Inferior parietal cortex (tissue), 1 donor: Measurements from ENCODE around the gene SREK1.

Experiments used
- DNase-seq: peaks from one replicate; pipeline ENCODE4 v3.0.0-alpha.2; 2016; ENCODE audit errors: extremely low spot score

SREK1 gene

DNA sequence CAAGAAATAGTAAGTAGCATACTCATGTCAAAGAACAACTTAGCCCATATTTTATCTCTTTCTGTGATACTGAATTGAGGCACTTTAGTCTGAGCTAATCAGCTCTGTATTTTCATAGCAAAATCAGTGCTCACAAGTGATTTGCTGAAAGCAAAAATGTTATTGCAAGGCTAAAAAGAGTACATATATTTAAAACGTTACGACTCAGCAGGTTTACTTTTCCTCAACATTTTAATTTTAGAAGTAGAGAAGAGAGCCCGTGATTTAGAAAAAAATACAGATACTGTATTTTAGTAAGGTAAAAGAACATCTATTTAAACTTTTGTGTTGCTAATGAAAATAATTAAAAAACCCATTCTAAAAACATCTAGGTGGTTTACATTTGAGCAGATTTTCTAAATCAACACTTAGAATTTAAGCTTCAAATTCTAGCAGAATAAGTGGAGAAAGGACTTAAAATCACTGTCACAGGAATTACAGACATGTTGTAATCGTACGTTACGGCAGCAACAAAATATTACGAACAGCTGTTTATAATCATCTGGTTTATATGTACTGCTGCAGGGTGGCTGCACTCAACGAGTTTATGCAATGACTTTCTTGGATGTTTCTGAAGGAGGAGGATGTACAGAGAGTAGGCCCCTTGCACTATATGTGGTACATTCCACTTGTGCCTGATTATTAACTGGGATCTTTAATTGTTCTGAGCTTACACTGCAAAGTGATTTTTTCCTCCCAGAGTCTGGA, 20.1 kb downstream of the SREK1 start:
- DNase-seq, result no peak

DNA sequence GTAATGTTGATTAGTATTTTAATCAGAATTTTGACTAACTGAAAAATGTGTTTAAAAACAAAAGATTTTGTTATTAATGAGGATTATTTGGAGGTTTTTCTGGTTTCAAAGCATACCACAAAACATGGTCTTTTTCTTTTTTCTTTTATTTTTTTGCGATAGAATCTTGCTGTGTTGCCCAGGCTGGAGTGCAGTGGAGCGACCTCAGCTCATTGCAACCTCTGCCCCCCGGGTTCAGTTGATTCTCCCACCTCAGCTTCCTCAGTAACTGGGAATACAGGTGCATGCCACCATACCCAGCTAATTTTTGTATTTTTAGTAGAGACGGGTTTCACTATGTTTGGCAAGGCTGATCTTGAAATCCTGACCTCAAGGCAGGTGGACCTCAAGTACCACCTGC, 24.1 kb downstream of the SREK1 start:
- DNase-seq, result no peak

DNA sequence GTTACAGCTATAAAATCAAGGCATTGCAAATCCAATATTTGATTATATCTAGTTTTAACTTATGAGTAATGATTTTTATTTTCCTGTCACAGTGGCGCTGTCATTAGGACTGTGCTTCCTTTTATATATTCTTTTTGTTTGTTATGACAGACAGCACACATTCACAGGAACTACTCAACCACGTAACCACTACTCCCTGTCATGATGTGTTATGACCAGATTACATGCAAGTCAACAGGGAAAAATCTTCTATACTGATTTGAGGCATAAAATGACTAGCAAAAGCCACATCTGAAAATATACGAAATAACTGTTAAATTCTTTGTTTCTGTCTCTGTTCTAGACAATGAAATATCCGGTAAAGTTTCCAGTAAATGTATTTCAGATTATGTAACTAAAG, 25.4 kb downstream of the SREK1 start:
- DNase-seq, result no peak

GRCh38 chr5:66170195-66170919, 26.3 kb downstream of the SREK1 start:
- DNase-seq, result no peak

DNA sequence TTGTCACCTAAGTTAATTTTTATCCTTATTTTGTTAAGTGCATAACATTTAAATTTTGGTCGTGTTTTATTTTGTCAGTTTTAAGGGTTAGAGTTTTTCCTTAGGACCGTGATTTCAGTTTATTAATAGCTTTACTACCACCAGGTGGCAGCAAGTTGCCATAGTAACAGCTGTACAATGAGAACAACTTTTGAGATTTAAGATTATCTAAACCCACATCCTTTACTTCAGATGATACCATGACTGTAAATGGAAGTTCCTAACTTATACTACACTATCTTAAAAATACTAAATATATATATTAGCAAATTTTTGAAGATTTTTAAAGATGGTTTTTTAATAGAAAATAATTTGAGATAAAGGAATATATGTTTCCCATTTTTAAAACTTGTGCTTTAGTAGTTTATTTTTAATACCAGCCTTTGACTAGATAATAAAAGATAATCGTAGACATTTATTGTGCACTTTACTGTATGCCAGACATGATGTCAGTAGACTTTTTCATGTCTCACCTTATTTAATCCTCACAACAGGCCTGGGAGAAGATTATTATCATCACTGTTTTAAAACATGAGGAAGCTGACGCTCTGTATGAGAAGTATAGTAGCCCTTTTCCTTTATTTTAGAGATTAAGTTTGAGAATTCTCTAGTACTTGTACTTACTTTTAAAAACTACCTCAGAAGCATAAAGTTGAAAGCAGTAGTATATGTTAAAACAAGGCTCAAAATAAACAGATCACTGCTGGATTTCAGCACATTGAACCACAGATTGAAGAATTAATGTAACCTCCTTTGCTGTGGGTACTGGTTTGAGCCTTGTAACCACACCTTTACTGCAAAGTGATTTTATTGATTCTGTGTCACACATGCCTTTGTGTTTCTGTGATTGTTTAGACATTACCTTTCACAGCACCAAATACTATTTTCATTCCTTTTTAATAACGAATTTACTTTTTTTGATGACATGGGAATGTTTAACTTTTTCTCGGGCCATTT, 27.5 kb downstream of the SREK1 start:
- peak; percentile 74 for DNase-seq

DNA sequence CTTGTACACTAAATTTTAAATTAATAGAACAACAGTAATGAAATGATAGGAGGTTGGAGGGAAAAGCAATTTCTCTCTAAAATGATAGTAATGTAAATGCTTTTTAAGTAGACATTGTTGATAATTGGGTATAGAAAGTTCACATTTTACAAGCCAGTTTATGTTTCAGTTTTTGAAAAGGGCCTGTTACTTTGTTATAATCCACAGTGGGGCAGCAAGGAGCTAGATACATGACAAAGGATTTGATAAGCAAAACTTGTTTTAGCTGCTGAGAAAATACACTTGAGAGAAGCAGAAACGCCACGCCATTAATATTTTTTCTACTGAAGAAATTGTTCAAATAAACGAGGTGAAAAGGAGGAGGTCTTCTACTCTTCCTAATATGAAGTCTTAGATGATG, 30.2 kb downstream of the SREK1 start:
- DNase-seq, result peak; percentile 71

GRCh38 chr5:66178799-66179198, 34.7 kb downstream of the SREK1 start:
- DNase-seq, result no peak

- peak; percentile 44 for DNase-seq
These were observed 35.4 kb downstream of the SREK1 start for GRCh38 chr5:66179297-66180051.

GRCh38 chr5:66180282-66181155, 36.4 kb downstream of the SREK1 start:
- DNase-seq, result no peak

DNA sequence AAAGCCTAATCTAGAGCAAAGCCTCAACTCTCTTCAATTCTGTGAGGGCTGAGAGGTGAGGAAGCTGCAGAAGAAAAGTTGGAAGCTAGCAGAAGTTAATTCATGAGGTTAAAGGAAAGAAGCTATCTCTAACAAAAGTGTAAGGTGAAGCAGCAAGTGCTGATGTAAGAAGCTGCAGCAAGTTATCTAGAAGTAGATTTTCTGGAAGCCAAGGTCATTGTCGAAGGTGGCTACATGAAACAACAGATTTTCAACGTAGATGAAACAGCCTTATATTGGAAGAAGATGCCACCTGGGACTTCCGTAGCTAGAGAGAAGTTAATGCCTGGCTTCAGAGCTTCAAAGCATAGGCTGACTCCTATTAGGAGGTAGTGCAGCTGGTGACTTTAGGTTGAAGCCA, 42.0 kb downstream of the SREK1 start:
- DNase-seq, result no peak

DNA sequence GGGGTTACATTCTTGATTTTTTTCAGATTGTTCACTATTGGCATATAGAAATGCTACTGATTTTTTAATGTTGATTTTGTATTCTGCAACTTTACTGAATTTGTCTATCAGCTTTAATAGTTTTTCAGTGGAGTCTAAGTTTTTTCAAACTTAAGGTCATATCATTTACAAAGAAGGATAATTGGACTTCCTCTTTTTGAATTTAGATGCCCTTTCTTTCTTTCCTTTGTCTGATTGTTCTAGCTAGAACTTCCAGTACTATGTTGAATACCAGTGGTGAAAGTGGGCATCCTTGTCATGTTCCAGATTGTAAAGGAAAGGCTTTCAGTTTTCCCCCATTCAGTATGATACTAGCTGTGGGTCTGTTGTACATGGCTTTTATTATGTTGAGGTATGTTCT, 49.3 kb downstream of the SREK1 start:
- no peak for DNase-seq

DNA sequence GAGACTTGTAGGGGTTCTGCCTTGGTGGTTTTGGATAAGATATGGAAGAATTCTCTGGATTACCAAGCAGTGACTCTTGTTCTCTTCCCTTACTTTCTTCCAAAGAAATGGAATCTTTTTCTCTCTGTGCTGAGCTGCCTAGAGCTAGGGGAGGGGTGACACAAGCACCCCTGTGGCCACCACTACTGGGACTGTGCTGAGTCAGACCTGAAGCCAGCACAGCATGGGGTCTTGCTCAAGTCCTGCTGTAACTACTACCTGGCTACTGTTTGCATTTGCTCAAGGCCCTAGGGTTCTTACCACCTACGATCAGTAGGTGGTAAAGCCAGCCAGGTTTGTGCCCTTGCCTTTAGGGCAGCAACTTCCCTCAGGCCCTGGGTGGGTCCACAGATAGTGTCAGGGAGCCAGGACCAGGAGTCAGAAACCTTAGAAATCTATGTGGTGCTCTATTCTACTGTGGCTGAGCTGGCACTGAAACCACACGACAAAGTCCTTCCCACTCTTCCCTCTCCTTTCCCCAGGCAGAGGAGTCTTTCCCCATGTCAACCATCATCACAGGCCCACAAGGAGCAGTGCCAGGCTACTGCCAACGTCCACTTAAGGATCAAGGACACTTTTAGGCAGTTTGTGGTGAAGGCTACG, 53.8 kb downstream of the SREK1 start:
- DNase-seq, result no peak

DNA sequence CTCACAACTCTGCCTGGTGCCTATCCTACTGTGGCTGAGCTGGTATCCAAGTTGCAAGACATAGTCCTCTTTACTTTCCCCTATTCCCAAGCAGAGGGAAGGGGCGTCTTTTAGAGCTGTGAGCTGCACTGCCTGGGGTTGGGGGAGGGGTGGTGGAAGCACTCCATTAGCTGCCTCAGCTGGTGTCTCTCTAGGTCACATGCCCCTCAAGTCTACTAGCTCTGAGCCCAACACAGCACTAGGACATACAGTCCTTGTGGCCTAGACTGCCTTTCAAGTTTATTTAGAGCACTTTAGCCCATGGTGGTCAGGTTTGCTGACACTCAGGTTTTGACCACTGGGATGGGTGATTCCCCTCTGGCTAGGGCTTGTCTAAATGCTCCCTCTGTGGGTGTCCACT, 54.7 kb downstream of the SREK1 start:
- DNase-seq, result no peak

DNA sequence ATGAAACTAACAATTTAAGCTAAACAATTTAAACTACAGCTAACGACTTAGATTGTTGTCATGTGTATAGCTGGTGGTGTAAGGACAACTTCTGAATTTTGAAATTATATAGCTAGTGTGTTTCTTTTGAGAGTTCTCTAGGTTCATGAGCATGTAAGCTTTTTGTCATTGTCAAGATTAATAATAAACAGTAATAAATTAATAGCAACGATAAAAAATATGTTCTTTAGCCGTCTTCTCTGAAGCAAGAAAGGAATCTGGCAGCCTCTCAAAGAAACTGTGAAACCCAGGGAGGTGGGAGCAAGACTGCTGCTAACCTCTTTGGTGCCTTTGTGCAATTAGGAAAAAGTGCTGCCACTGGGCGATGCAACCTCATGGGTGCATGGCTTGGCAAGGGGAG, 59.4 kb downstream of the SREK1 start:
- DNase-seq, result no peak

- no peak for DNase-seq
These were observed 62.4 kb downstream of the SREK1 start for GRCh38 chr5:66206465-66206864.

DNA sequence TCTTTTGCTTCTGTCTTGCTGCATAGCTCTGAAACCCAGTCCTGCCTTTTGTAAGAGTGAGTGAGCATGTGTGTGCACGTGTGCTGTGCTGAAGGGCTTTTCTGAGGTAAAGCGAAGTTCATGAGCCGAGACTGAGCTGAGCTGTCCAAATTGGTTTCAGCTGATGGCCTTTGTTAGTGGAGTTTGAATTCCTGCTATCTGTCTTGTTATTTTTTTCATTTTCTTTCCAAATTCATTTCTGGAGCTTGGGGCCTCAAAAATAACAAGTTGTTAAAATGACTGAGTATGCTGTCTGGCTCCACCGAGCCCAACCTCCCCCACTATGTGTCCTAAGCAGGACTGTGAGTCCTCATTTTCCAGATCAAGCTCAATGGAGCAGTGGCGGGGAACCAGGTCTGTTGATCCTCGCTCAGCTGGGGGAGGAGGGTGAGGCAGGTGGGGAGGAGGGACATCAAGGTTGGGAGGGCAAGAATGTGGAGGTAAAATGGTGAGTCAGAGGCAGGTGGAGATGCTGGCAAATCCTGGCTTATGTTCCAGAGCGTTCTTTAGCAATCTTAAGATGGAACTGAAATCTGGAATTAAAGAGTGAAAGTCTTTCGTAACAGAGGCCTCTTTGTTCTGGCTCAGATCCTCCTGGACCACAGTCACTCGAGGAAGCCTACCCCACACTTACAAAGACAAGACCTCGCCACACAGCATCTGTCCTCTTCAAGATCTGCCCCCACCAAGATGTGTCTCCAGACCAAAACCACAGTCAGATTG, 63.9 kb downstream of the SREK1 start:
- no peak for DNase-seq

DNA sequence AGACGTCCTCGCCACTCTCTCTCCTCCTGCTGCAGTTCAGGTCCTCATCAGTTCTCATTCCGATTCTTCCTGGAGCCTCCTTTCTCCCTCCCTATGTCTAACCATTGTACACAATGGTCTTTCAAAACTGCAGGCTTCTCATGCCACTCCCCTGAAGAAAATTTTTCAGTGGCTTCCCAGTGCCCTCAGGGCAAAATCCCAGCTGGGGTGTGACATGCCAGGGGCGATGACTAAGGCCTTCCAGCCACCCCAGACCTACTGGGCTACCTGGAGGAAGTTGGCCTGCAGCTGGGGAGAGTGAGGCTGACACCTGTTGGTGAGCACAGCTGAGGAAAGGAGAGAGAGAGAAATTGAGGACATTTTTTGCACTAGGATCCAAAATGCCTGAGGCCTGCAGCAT, 65.2 kb downstream of the SREK1 start:
- no peak for DNase-seq

DNA sequence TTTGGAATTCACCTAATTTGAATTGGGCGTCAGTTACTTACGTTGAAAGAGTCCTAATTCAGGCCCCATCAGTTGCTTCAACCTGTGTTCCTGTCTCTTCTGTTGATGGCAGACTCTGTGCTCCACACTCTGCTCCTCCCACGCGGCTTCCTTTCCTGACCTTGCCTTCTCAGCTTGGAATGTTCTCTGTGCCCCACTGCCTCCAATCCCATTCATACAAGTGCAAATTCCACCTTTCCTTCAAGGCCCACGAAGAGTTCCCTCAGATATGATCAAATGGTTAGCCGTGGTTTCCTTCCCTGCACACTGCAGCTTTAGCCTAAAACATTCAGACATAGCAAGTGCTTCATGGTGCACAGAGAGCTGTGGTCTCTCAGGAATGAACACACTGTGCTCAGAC, 65.7 kb downstream of the SREK1 start:
- no peak for DNase-seq

GRCh38 chr5:66213533-66213932, 69.4 kb downstream of the SREK1 start:
- no peak for DNase-seq
